Activated CD8-positive, alpha-beta memory T cell treated with anti-CD3 and anti-CD28 coated beads for 48 hours (primary cell): ENCODE measurements around the gene CDH23.

Experiments used
- DNase-seq, 3 experiments: peaks; one replicate each; pipeline ENCODE4 v3.0.0-alpha.2; 2020; ENCODE audit warnings: low read depth in 2 of 3, low spot score in 2 of 3

Gene CDH23

GRCh38 chr10:71392292-71392691 is 4.4 kb upstream of the CDH23 start:
- DNase-seq, result no peak

- DNase-seq, result no peak
Measured at GRCh38 chr10:71392791-71393781, 3.6 kb upstream of the CDH23 start.

- DNase-seq, result no peak
Measured at GRCh38 chr10:71393841-71394475, 2.8 kb upstream of the CDH23 start.

GRCh38 chr10:71394926-71395562 is 1.7 kb upstream of the CDH23 start:
- DNase-seq, result no peak

GRCh38 chr10:71395621-71396020 is 1.1 kb upstream of the CDH23 start:
- no peak for DNase-seq

- peak in 1 of 3 experiments; percentile 27 for DNase-seq
Measured at GRCh38 chr10:71396084-71396710, 523 bp upstream of the CDH23 start.

GRCh38 chr10:71397296-71398212 is 834 bp downstream of the CDH23 start:
- DNase-seq, result no peak

GRCh38 chr10:71398976-71399375 is 2.3 kb downstream of the CDH23 start:
- DNase-seq, result no peak

- DNase-seq, result no peak
Measured at GRCh38 chr10:71399946-71400345, 3.2 kb downstream of the CDH23 start.

- no peak for DNase-seq
Measured at GRCh38 chr10:71401056-71401455, 4.3 kb downstream of the CDH23 start.

- DNase-seq, result no peak
Measured at GRCh38 chr10:71402005-71402404, 5.3 kb downstream of the CDH23 start.

- DNase-seq, result no peak
Measured at GRCh38 chr10:71404503-71405295, 8.0 kb downstream of the CDH23 start.

GRCh38 chr10:71406878-71407277 is 10.2 kb downstream of the CDH23 start:
- no peak for DNase-seq

- no peak for DNase-seq
Measured at GRCh38 chr10:71408436-71409225, 11.9 kb downstream of the CDH23 start.

GRCh38 chr10:71409516-71410104 is 12.9 kb downstream of the CDH23 start:
- DNase-seq, result no peak

- DNase-seq, result no peak
Measured at GRCh38 chr10:71413581-71413980, 16.9 kb downstream of the CDH23 start.

GRCh38 chr10:71414359-71414758 is 17.6 kb downstream of the CDH23 start:
- no peak for DNase-seq

GRCh38 chr10:71419002-71419540 is 22.4 kb downstream of the CDH23 start:
- DNase-seq, result no peak
